ENCODE data around the gene DPP7.

Gene DPP7

GRCh38 chr9:137074657-137075274 lies 39.8 kb downstream of the DPP7 start:
- H3K4me1 ChIP-seq (ENCODE audit: control insufficient read depth, insufficient read depth, low read length), result peaks cover 3% of the 10 kb centered on the region
- ChIA-PET CTCF (interaction anchor here (0.7 to 1.2 kb wide), 5 partner anchors 9 to 260 kb away, joined by 3 to 8 read pairs (median 4); no protein-coding TSS in a partner anchor), POLR2A (interaction anchor here (0.9 kb wide), 1 partner anchor 12 kb away, joined by 3 read pairs; the partner anchor contains the start of gene MAN1B1)
- no peak overlapping the region for H3K27ac ChIP-seq (ENCODE audit: extremely low read depth, low read depth, low read length)
- peaks cover 0 to 14% of the 10 kb centered on the region in 2 experiments; a peak in 1 of 3 replicates for H3K36me3 ChIP-seq (ENCODE audit: control insufficient read depth in 2 of 2, insufficient read depth in 1 of 2, low read length in 2 of 2)
- no peak overlapping the region for H3K4me3 ChIP-seq (ENCODE audit: low read depth, low read length)
- H3K9me3 ChIP-seq (ENCODE audit: control insufficient read depth, insufficient read depth, low read depth, low read length), result no peaks in the 10 kb centered on the region
- TF ChIP-seq YY1 (tag by site-specific recombination; IDR thresholded peaks at IDR 0.05), result 0 out of 2 replicates have a peak, but pooled peaks have one; percentile 20
- peak; percentile 71 for TF ChIP-seq KLF9 (tag by site-specific recombination; IDR thresholded peaks at IDR 0.05; ENCODE audit: low read depth)
- TF ChIP-seq ZNF223 (tag by site-specific recombination; IDR thresholded peaks at IDR 0.05), result no peak
- TF ChIP-seq SCRT2 (tag by site-specific recombination; IDR thresholded peaks at IDR 0.05), result no peak

DNA sequence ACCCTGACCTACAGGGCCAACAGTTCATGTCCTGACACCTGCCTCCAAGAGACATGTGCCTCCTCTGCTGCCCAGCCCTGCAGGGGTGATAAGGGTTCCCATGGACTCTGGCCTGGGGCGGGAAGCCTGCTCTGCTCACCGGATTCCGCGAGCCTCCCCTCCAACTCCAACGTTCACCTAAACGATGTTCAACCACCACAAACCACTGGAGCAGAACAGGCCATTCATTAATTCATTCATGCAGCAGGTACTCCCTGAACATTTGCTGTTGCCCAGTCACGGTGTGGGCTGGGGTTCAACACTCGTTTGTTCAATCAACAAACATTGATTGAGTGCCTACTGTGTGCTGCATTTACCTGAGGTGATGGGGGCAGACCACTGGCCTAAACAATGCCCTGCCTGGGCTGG lies 40.5 kb downstream of the DPP7 start:
- Histone ChIP-seq H3K36me3 (ENCODE audit: control insufficient read depth in 2 of 2, insufficient read depth in 1 of 2, low read length in 2 of 2) (peaks cover 0 to 7% of the 10 kb centered on the region in 2 experiments; a peak in 1 of 3 replicates), H3K4me3 (ENCODE audit: low read depth, low read length) (no peak overlapping the region), H3K27ac (ENCODE audit: extremely low read depth, low read depth, low read length) (no peak overlapping the region), H3K9me3 (ENCODE audit: control insufficient read depth, insufficient read depth, low read depth, low read length) (no peaks in the 10 kb centered on the region), H3K4me1 (ENCODE audit: control insufficient read depth, insufficient read depth, low read length) (peaks cover 9% of the 10 kb centered on the region)
- TF ChIP-seq, protein P1, sequence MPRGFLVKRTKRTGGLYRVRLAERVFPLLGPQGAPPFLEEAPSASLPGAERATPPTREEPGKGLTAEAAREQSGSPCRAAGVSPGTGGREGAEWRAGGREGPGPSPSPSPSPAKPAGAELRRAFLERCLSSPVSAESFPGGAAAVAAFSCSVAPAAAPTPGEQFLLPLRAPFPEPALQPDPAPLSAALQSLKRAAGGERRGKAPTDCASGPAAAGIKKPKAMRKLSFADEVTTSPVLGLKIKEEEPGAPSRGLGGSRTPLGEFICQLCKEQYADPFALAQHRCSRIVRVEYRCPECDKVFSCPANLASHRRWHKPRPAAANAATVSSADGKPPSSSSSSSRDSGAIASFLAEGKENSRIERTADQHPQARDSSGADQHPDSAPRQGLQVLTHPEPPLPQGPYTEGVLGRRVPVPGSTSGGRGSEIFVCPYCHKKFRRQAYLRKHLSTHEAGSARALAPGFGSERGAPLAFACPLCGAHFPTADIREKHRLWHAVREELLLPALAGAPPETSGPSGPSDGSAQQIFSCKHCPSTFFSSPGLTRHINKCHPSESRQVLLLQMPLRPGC (tag by site-specific recombination; IDR thresholded peaks at IDR 0.05), result no peak
- no peak for TF ChIP-seq ZNF37A (tag by site-specific recombination; IDR thresholded peaks at IDR 0.05)
- TF ChIP-seq ZBTB1 (tag by site-specific recombination; IDR thresholded peaks at IDR 0.05), result no peak
- no peak for TF ChIP-seq ZSCAN30 (tag by site-specific recombination; IDR thresholded peaks at IDR 0.05)
- no peak for TF ChIP-seq ZNF670 (tag by site-specific recombination; IDR thresholded peaks at IDR 0.05; ENCODE audit: low read depth)
- no peak for TF ChIP-seq ZNF266 (tag by site-specific recombination; IDR thresholded peaks at IDR 0.05; ENCODE audit: low read depth)
- TF ChIP-seq ZNF175 (tag by site-specific recombination; IDR thresholded peaks at IDR 0.05), result no peak
- TF ChIP-seq KLF9 (tag by site-specific recombination; IDR thresholded peaks at IDR 0.05; ENCODE audit: low read depth), result no peak
- no peak for TF ChIP-seq ZNF169 (tag by site-specific recombination; IDR thresholded peaks at IDR 0.05)
- TF ChIP-seq SCRT2 (tag by site-specific recombination; IDR thresholded peaks at IDR 0.05), result no peak
- TF ChIP-seq ZNF664 (tag by site-specific recombination; IDR thresholded peaks at IDR 0.05), result no peak
- ChIA-PET CTCF (interaction anchor here (1.0 kb wide), 1 partner anchor 10 kb away, joined by 8 read pairs; no protein-coding TSS in a partner anchor), POLR2A (interaction anchor here (0.9 to 9.1 kb wide), 2 partner anchors 10 to 13 kb away, joined by 3 to 137 read pairs; partner anchors contain the start of gene MAN1B1)

GRCh38 chr9:137071282-137071681 lies 43.3 kb downstream of the DPP7 start:
- ChIA-PET CTCF (interaction anchor here (0.6 to 11.3 kb wide), 13 partner anchors 13 to 334 kb away, joined by 3 to 237 read pairs (median 6); partner anchors contain the start of genes ABCA2, CYSRT1, ENTPD2 and MAN1B1), POLR2A (interaction anchor here (0.6 to 9.1 kb wide), 10 partner anchors 12 to 355 kb away, joined by 3 to 137 read pairs (median 5); partner anchors contain the start of genes MAN1B1, TPRN and TUBB4B)
- no peak overlapping the region for H3K4me3 ChIP-seq (ENCODE audit: low read depth, low read length)
- peaks cover 0 to 3% of the 10 kb centered on the region in 2 experiments; a peak in 1 of 3 replicates for H3K36me3 ChIP-seq (ENCODE audit: control insufficient read depth in 2 of 2, insufficient read depth in 1 of 2, low read length in 2 of 2)
- no peak for TF ChIP-seq MZF1 (tag by site-specific recombination; IDR thresholded peaks at IDR 0.05; ENCODE audit: borderline replicate concordance)
- TF ChIP-seq, protein P2, sequence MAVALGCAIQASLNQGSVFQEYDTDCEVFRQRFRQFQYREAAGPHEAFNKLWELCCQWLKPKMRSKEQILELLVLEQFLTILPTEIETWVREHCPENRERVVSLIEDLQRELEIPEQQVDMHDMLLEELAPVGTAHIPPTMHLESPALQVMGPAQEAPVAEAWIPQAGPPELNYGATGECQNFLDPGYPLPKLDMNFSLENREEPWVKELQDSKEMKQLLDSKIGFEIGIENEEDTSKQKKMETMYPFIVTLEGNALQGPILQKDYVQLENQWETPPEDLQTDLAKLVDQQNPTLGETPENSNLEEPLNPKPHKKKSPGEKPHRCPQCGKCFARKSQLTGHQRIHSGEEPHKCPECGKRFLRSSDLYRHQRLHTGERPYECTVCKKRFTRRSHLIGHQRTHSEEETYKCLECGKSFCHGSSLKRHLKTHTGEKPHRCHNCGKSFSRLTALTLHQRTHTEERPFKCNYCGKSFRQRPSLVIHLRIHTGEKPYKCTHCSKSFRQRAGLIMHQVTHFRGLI (tag by site-specific recombination; IDR thresholded peaks at IDR 0.05), result no peak
- peaks cover 10% of the 10 kb centered on the region; the same call in 1 of the 2 replicates for H3K4me1 ChIP-seq (ENCODE audit: control insufficient read depth, insufficient read depth, low read length)
- H3K27ac ChIP-seq (ENCODE audit: extremely low read depth, low read depth, low read length), result peak overlapping the region; percentile 57
- no peaks in the 10 kb centered on the region for H3K9me3 ChIP-seq (ENCODE audit: control insufficient read depth, insufficient read depth, low read depth, low read length)
